Activated CD8-positive, alpha-beta T cell treated with anti-CD3 and anti-CD28 coated beads, Interleukin-2, amount 10 ng/mL, durations not matched to agents 7 days and 5 days (primary cell): ENCODE data around the gene CLDN6. TPM values are rescaled to one million over a fixed set of nuclear protein-coding genes. Genes with fewer than 3 reads are reported as not detected.

Source experiments
- ATAC-seq: fragments of 150-1000 bp; cut with Tn5 transposase; one replicate; pipeline ENCODE4 v1.10.0; 2021; ENCODE audit warnings: moderate library complexity
- CTCF ChIA-PET: fragments of 350-600 bp; sonication (Branson Sonifier 250); formaldehyde crosslinking; loops from one replicate; lab custom pipeline; 2021; ENCODE audit warnings: antibody characterized with exemption; lab: Charles Lee
- POLR2A ChIA-PET: fragments of 350-600 bp; sonication (Branson Sonifier 250); formaldehyde crosslinking; loops from one replicate; lab custom pipeline; 2021; ENCODE audit warnings: antibody characterized with exemption; lab: Charles Lee
- DNase-seq: peaks from one replicate; pipeline ENCODE4 v3.0.0-alpha.2; 2020
- H3K27ac Mint-ChIP-seq: one replicate; pipeline ENCODE4 v1.8.0; 2021; ENCODE audit warnings: mild to moderate bottlenecking, mixed read lengths
- H3K27me3 Mint-ChIP-seq: one replicate; pipeline ENCODE4 v1.8.0; 2021; ENCODE audit warnings: low read depth, mixed read lengths
- H3K36me3 Mint-ChIP-seq: one replicate; pipeline ENCODE4 v1.8.0; 2021; ENCODE audit warnings: low read depth, mixed read lengths
- H3K4me1 Mint-ChIP-seq: one replicate; pipeline ENCODE4 v1.8.0; 2021; ENCODE audit warnings: low read depth, mixed read lengths
- H3K4me3 Mint-ChIP-seq: one replicate; pipeline ENCODE4 v1.8.0; 2021; ENCODE audit warnings: mild to moderate bottlenecking, mixed read lengths
- H3K9me3 Mint-ChIP-seq: one replicate; pipeline ENCODE4 v1.8.0; 2022; ENCODE audit warnings: mixed read lengths; ENCODE audit not compliant: insufficient read depth
- total RNA-seq, 2 experiments: library from RNA; stranded (reverse); gene quantifications; one replicate each; pipeline ENCODE4 v1.2.3, GENCODE V29; 2021

Gene CLDN6
- total RNA-seq, 2 experiments from 2014 or later = not detected

DNA sequence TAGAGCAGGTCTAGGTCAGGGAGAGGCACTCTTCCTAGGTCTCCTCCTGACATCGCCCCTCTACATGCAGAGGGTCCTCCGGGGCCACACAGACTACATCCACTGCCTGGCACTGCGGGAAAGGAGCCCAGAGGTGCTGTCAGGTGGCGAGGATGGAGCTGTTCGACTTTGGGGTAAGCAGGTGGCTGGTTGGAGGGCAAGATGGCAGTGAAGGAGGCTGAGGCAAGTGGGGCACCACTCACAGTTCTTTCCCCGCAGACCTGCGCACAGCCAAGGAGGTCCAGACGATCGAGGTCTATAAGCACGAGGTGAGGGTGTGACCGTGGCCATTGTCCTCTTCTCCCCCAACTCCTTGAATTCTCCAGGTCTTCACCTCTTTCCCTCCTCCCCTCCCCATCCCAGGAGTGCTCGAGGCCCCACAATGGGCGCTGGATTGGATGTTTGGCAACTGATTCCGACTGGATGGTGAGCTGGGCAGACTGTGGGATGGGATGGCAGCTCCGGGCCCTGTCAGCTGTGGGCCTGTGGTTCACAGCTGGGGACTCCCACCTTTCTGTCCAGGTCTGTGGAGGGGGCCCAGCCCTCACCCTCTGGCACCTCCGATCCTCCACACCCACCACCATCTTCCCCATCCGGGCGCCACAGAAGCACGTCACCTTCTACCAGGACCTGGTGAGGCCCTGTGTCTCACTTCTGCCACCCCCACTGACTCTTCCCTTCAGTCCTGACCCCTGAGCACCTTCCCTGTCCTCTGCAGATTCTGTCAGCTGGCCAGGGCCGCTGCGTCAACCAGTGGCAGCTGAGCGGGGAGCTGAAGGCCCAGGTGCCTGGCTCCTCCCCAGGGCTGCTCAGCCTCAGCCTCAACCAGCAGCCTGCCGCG is 8.9 kb upstream of the CLDN6 start:
- H3K4me1 Mint-ChIP-seq = peaks cover 60% of the 10 kb centered on the region
- no peaks in the 10 kb centered on the region for H3K9me3 Mint-ChIP-seq
- POLR2A ChIA-PET = interaction anchor here (1.0 kb wide), 1 partner anchor 23 kb away, joined by 4 read pairs; no protein-coding TSS in a partner anchor
- CTCF ChIA-PET = interaction anchor here (1.3 to 10.4 kb wide), 12 partner anchors 15 to 146 kb away, joined by 4 to 270 read pairs (median 10); partner anchors contain the start of genes BICDL2, CLDN9, MMP25 and PKMYT1
- no peak overlapping the region for H3K27ac Mint-ChIP-seq
- H3K36me3 Mint-ChIP-seq = peaks cover 25% of the 10 kb centered on the region
- ATAC-seq (no peak), DNase-seq (no peak)
- H3K27me3 Mint-ChIP-seq = peaks cover 15% of the 10 kb centered on the region
- no peak overlapping the region for H3K4me3 Mint-ChIP-seq

GRCh38 chr16:3026003-3026378 is 8.0 kb upstream of the CLDN6 start:
- peaks cover 25% of the 10 kb centered on the region for H3K36me3 Mint-ChIP-seq
- H3K4me3 Mint-ChIP-seq = no peak overlapping the region
- DNase-seq = no peak
- H3K4me1 Mint-ChIP-seq = peaks cover 65% of the 10 kb centered on the region
- ATAC-seq = no peak
- no peak overlapping the region for H3K27ac Mint-ChIP-seq
- H3K27me3 Mint-ChIP-seq = peaks cover 13% of the 10 kb centered on the region
- no peaks in the 10 kb centered on the region for H3K9me3 Mint-ChIP-seq
- POLR2A ChIA-PET = no interaction called here
- CTCF ChIA-PET = interaction anchor here (1.1 to 10.4 kb wide), 4 partner anchors 10 to 103 kb away, joined by 3 to 270 read pairs (median 186); partner anchors contain the start of genes BICDL2 and MMP25

DNA sequence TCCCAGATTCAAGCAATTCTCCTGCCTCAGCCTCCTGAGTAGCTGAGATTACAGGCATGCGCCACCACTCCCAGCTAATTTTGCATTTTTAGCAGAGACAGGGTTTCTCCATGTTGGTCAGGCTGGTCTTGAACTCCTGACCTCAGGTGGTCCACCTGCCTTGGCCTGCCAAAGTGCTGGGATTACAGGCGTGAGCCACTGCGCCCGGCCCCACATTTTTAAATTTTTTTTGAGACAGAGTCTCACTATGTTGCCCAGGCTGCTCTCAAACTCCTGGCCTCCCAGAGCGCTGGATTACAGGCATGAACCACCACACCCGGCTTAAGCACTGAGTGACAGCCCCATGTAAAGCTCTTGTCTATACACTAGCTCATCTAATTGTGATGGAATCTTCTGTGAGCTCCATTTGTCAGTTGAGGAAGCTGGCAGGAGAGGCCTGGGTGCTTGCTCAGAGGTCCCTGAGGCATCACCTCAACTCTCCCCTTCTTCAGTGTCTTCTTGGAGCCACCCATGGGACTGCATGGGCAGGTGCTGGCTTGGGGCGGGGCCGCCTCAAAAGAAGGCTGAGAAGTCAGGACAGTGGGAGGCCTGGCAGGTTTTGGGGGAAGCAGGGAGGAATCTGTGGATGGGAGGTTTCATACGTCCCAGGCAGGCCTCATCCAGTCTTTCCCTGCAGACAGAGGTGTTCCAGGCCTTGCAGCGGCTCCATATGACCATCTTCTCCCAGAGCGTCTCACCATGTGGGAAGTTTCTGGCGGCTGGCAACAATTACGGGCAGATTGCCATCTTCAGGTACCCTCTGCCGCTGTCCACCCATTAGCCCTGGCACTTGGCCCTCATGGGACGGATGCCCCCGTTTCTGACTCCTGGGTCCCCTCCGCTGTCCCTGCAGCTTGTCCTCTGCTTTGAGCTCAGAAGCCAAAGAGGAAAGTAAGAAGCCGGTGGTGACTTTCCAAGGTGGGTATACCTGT is 7.3 kb upstream of the CLDN6 start:
- Mint-ChIP-seq H3K4me1 (peaks cover 66% of the 10 kb centered on the region), H3K9me3 (no peaks in the 10 kb centered on the region), H3K27me3 (peaks cover 13% of the 10 kb centered on the region), H3K4me3 (peak overlapping the region; percentile 15), H3K27ac (no peak overlapping the region), H3K36me3 (peaks cover 25% of the 10 kb centered on the region)
- no peak for ATAC-seq
- no peak for DNase-seq
- ChIA-PET CTCF (interaction anchor here (1.1 to 4.0 kb wide), 3 partner anchors 10 to 104 kb away, joined by 3 to 31 read pairs (median 8); no protein-coding TSS in a partner anchor), POLR2A (no interaction called here)

- peaks cover 56% of the 10 kb centered on the region for H3K4me1 Mint-ChIP-seq
- H3K27me3 Mint-ChIP-seq = peaks cover 3% of the 10 kb centered on the region
- ATAC-seq (peak; percentile 80), DNase-seq (peak; percentile 98)
- POLR2A ChIA-PET = interaction anchor here (0.7 to 4.8 kb wide), 4 partner anchors 10 to 134 kb away, joined by 3 to 20 read pairs (median 3); partner anchors contain the start of gene IL32
- peak within 1 kb of the TSS; percentile 94 for H3K27ac Mint-ChIP-seq
- H3K36me3 Mint-ChIP-seq = peaks cover 25% of the 10 kb centered on the region
- CTCF ChIA-PET = interaction anchor here (0.6 to 7.2 kb wide), 7 partner anchors 8 to 135 kb away, joined by 3 to 105 read pairs (median 6); no protein-coding TSS in a partner anchor
- H3K9me3 Mint-ChIP-seq = no peaks in the 10 kb centered on the region
- peak within 1 kb of the TSS; percentile 85 for H3K4me3 Mint-ChIP-seq
Measured at GRCh38 chr16:3023669-3024478, 5.9 kb upstream of the CLDN6 start, which contains the start of the genes HCFC1R1 and THOC6. Gene HCFC1R1, minus strand, starts transcription at chr16:3023942. Its CDS starts 1 bp downstream, at chr16:3023941. Gene THOC6, plus strand, starts transcription at chr16:3024035. Its CDS starts 292 bp downstream, at chr16:3024327.

DNA sequence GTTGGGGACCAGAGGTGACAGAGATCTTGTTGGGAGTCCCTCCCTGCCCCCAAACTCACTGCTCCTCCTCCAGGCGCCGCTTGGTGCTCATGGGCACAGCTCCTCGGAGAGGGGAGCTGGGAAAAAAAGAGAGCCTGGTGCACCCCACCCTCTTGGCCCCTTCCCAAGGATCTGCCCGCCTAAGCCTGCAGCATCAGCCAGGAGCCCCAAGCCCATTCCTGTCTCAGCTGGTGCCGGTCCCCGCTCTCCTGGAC is 5.4 kb upstream of the CLDN6 start:
- no peaks in the 10 kb centered on the region for H3K9me3 Mint-ChIP-seq
- peaks cover 55% of the 10 kb centered on the region for H3K4me1 Mint-ChIP-seq
- CTCF ChIA-PET = interaction anchor here (0.8 to 7.2 kb wide), 7 partner anchors 8 to 135 kb away, joined by 3 to 105 read pairs (median 6); no protein-coding TSS in a partner anchor
- H3K36me3 Mint-ChIP-seq = peaks cover 25% of the 10 kb centered on the region
- ATAC-seq = no peak
- DNase-seq = no peak
- POLR2A ChIA-PET = interaction anchor here (1.3 to 4.8 kb wide), 2 partner anchors 10 to 42 kb away, joined by 3 to 20 read pairs; partner anchors contain the start of gene IL32
- peak overlapping the region; percentile 85 for H3K4me3 Mint-ChIP-seq
- peak overlapping the region; percentile 94 for H3K27ac Mint-ChIP-seq
- H3K27me3 Mint-ChIP-seq = peaks cover 6% of the 10 kb centered on the region

DNA sequence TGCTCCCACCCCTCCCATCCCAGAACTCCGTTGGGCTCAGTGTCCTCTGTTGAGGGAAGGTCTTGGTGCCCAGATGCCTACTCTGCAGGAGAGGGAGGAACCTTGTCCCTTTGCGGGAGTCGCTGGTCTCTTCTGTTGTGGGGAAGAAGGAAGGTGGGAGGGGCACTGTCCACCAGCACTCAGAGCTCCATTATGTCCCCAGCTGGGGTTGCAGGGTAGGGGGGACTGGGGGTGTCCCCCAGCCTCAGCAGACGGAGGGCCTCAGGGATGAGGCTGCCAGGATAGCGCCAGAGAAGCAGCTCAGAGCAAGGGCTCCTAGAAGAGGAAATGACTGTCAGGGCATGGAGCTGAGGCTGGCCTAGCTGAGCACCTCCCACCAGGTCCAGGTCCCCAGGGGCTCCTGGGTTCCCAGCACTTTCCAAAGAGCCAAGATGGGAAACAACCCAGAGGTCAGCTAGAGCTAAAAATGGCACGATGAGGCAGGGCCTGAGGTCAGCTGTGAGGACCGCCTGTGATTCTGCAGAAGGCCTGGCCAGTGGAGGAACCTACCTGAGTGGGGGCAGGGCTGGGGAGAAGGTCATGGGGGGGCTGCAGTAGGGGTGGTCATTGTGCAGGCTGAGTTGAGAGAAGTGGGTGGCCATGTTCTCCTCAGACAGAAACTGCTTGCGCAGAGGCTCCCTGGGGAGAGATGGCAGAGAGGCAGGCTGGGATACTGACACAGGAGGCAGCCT is 4.9 kb upstream of the CLDN6 start:
- Mint-ChIP-seq H3K9me3 (no peaks in the 10 kb centered on the region), H3K27me3 (peaks cover 6% of the 10 kb centered on the region), H3K4me1 (peaks cover 56% of the 10 kb centered on the region), H3K4me3 (peak overlapping the region; percentile 85), H3K36me3 (peaks cover 25% of the 10 kb centered on the region), H3K27ac (peak overlapping the region; percentile 94)
- ChIA-PET CTCF (interaction anchor here (0.8 to 7.2 kb wide), 10 partner anchors 9 to 136 kb away, joined by 3 to 105 read pairs (median 6); partner anchors contain the start of gene PAQR4), POLR2A (interaction anchor here (1.3 to 4.8 kb wide), 2 partner anchors 11 to 42 kb away, joined by 3 to 20 read pairs; partner anchors contain the start of gene IL32)
- DNase-seq (peak; percentile 46), ATAC-seq (no peak)

GRCh38 chr16:3022208-3022683 is 4.3 kb upstream of the CLDN6 start:
- ChIA-PET CTCF (interaction anchor here (0.9 to 7.2 kb wide), 6 partner anchors 9 to 75 kb away, joined by 3 to 105 read pairs (median 6); partner anchors contain the start of gene PAQR4), POLR2A (interaction anchor here (0.7 to 4.8 kb wide), 3 partner anchors 11 to 43 kb away, joined by 3 to 20 read pairs (median 3); partner anchors contain the start of gene IL32)
- DNase-seq = peak; percentile 83
- Mint-ChIP-seq H3K9me3 (no peaks in the 10 kb centered on the region), H3K4me3 (peak overlapping the region; percentile 85), H3K36me3 (peaks cover 25% of the 10 kb centered on the region), H3K4me1 (peaks cover 53% of the 10 kb centered on the region), H3K27ac (peak overlapping the region; percentile 94), H3K27me3 (peaks cover 7% of the 10 kb centered on the region)
- ATAC-seq = no peak

DNA sequence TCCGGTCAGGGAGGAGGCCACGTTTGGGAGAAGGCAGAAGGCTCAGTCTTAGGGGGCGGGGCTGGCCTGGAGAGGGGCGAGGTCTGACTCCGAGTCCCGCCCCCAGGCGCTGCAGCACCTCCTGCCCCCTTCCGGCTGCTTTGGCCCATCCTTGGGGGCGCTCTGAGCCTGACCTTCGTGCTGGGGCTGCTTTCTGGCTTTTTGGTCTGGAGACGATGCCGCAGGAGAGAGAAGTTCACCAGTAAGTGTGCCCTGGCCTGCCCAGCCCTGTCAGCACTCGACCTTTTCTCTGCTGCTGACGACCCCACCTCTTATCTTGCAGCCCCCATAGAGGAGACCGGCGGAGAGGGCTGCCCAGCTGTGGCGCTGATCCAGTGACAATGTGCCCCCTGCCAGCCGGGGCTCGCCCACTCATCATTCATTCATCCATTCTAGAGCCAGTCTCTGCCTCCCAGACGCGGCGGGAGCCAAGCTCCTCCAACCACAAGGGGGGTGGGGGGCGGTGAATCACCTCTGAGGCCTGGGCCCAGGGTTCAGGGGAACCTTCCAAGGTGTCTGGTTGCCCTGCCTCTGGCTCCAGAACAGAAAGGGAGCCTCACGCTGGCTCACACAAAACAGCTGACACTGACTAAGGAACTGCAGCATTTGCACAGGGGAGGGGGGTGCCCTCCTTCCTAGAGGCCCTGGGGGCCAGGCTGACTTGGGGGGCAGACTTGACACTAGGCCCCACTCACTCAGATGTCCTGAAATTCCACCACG is 3.6 kb upstream of the CLDN6 start:
- Mint-ChIP-seq H3K4me1 (peaks cover 53% of the 10 kb centered on the region), H3K4me3 (peak overlapping the region; percentile 85), H3K9me3 (no peaks in the 10 kb centered on the region), H3K27me3 (peaks cover 11% of the 10 kb centered on the region), H3K36me3 (peaks cover 19% of the 10 kb centered on the region), H3K27ac (peak overlapping the region; percentile 94)
- CTCF ChIA-PET = interaction anchor here (1.0 to 7.2 kb wide), 8 partner anchors 10 to 108 kb away, joined by 3 to 105 read pairs (median 6); partner anchors contain the start of gene PAQR4
- DNase-seq (peak; percentile 81), ATAC-seq (peak; percentile 24)
- POLR2A ChIA-PET = interaction anchor here (0.7 to 4.8 kb wide), 3 partner anchors 12 to 42 kb away, joined by 3 to 20 read pairs (median 4); partner anchors contain the start of gene PKMYT1
